ENCODE measurements around the gene CALD1.

The CALD1 gene

GRCh38 chr7:134764365-134764764, 15.1 kb upstream of the CALD1 start:
- no peak for DNase-seq

- DNase-seq: no peak
Measured at GRCh38 chr7:134766779-134767519, 12.5 kb upstream of the CALD1 start.

- no peak for DNase-seq
Measured at GRCh38 chr7:134767520-134768168, 11.8 kb upstream of the CALD1 start.

- DNase-seq: no peak
Measured at GRCh38 chr7:134768243-134768642, 11.2 kb upstream of the CALD1 start.

GRCh38 chr7:134770676-134771075, 8.8 kb upstream of the CALD1 start:
- DNase-seq: no peak

- DNase-seq: no peak
Measured at GRCh38 chr7:134771111-134771510, 8.3 kb upstream of the CALD1 start.

GRCh38 chr7:134771889-134772288, 7.5 kb upstream of the CALD1 start:
- DNase-seq: no peak

- DNase-seq: no peak
Measured at GRCh38 chr7:134772401-134772800, 7.0 kb upstream of the CALD1 start.

- no peak for DNase-seq
Measured at GRCh38 chr7:134773164-134773563, 6.3 kb upstream of the CALD1 start.

GRCh38 chr7:134774119-134774518, 5.3 kb upstream of the CALD1 start:
- no peak for DNase-seq

GRCh38 chr7:134777470-134777869, 2.0 kb upstream of the CALD1 start:
- no peak for DNase-seq

GRCh38 chr7:134777908-134778580, 1.4 kb upstream of the CALD1 start:
- DNase-seq: no peak

- no peak for DNase-seq
Measured at GRCh38 chr7:134779741-134780065, 269 bp downstream of the CALD1 start.

GRCh38 chr7:134780166-134780828, 863 bp downstream of the CALD1 start:
- DNase-seq: no peak

- no peak for DNase-seq
Measured at GRCh38 chr7:134781171-134781570, 1.7 kb downstream of the CALD1 start.

GRCh38 chr7:134782121-134782623, 2.7 kb downstream of the CALD1 start:
- no peak for DNase-seq

- no peak for DNase-seq
Measured at GRCh38 chr7:134783294-134784069, 4.0 kb downstream of the CALD1 start.

GRCh38 chr7:134784251-134785049, 5.0 kb downstream of the CALD1 start:
- no peak for DNase-seq

- no peak for DNase-seq
Measured at GRCh38 chr7:134785842-134786241, 6.4 kb downstream of the CALD1 start.

GRCh38 chr7:134787064-134787463, 7.6 kb downstream of the CALD1 start:
- DNase-seq: no peak

GRCh38 chr7:134787720-134788119, 8.3 kb downstream of the CALD1 start:
- no peak for DNase-seq

GRCh38 chr7:134788191-134788590, 8.8 kb downstream of the CALD1 start:
- DNase-seq: no peak

Data from T-helper 1 cell (primary cell).